Body of pancreas (tissue), 4 donors: ENCODE results near the gene ARL2BP.

Experiments
- CTCF ChIP-seq, 7 experiments: fragments of 450-650 bp in 4 of 7; fragments of 200-600 bp in 3 of 7; sonication (generic) in 3 of 7; IDR thresholded peaks; one replicate each; pipeline ENCODE4 v1.5.1; 2016 to 2019; ENCODE audit warnings: antibody characterized with exemption in 7 of 7
- POLR2A ChIP-seq, 3 donors: fragments of 450-650 bp; IDR thresholded peaks; one replicate each; pipeline ENCODE4 v1.6.1; 2016; ENCODE audit warnings: antibody characterized with exemption in 3 of 3, mild to moderate bottlenecking in 2 of 3

GRCh38 chr16:57223057-57223456, 22.0 kb upstream of the ARL2BP start:
- TF ChIP-seq CTCF (IDR thresholded peaks at IDR 0.05) (no peak), POLR2A (IDR thresholded peaks at IDR 0.05) (no peak)
